GM12875 (cell line): Measurements from ENCODE around the gene TOR4A.

Experiments
- H3K4me3 ChIP-seq: one replicate; pipeline ENCODE4 v1.5.1; 2011; ENCODE audit warnings: low read depth, low read length, control low read depth
- CTCF ChIP-seq: IDR thresholded peaks from 2 replicates; pipeline ENCODE4 v1.5.1; 2011; ENCODE audit warnings: low read depth, mild to moderate bottlenecking, control low read depth, inconsistent platforms, low read length, moderate library complexity, borderline replicate concordance; ENCODE audit not compliant: insufficient read depth

Gene TOR4A

GRCh38 chr9:137231372-137232039 is 46.0 kb upstream of the TOR4A start:
- no peak for TF ChIP-seq CTCF
- no peak overlapping the region for H3K4me3 ChIP-seq

- no peak for TF ChIP-seq CTCF
- H3K4me3 ChIP-seq, result no peak overlapping the region
Observed at GRCh38 chr9:137232101-137232500, 45.4 kb upstream of the TOR4A start.

- no peak overlapping the region for H3K4me3 ChIP-seq
- TF ChIP-seq CTCF, result no peak
Observed at GRCh38 chr9:137232510-137232909, 45.0 kb upstream of the TOR4A start.

- TF ChIP-seq CTCF, result no peak
Observed at GRCh38 chr9:137233143-137233980, 44.2 kb upstream of the TOR4A start.

GRCh38 chr9:137234055-137234697 is 43.4 kb upstream of the TOR4A start:
- H3K4me3 ChIP-seq, result no peak overlapping the region
- TF ChIP-seq CTCF, result no peak

More at GRCh38 chr9:137233143-137233980, 44.2 kb upstream of the TOR4A start:
- H3K4me3 ChIP-seq, result no peak overlapping the region

- no peak overlapping the region for H3K4me3 ChIP-seq
- no peak for TF ChIP-seq CTCF
Observed at GRCh38 chr9:137234758-137235423, 42.6 kb upstream of the TOR4A start.
